HepG2 (cell line): Measurements from ENCODE around the gene CRTC2. TPM values are rescaled to one million over a fixed set of nuclear protein-coding genes. Genes with fewer than 3 reads are reported as not detected.
A peak's percentile ranks its signal among the peaks of the same experiment; 100 is the strongest.

Experiments used
- ARID4A ChIP-seq: sonication (generic); formaldehyde crosslinking; IDR thresholded peaks from 2 replicates; pipeline ENCODE4 v1.5.0; 2020; ENCODE audit warnings: mild to moderate bottlenecking, missing genetic modification reagents, borderline replicate concordance
- MXD1 ChIP-seq: sonication (generic); formaldehyde crosslinking; IDR thresholded peaks from 2 replicates; pipeline ENCODE4 v1.4.0; 2020; ENCODE audit warnings: mild to moderate bottlenecking, missing genetic modification reagents
- MXD4 ChIP-seq: IDR thresholded peaks from 2 replicates; pipeline ENCODE4 v1.6.1; 2016; ENCODE audit warnings: mild to moderate bottlenecking, missing biosample characterization, missing genetic modification reagents
- NR2F6 ChIP-seq, 2 experiments: IDR thresholded peaks; 2 replicates each; pipeline ENCODE4 v1.6.1; 2016; ENCODE audit warnings: antibody characterized with exemption in 1 of 2, mild to moderate bottlenecking in 1 of 2
- POGK ChIP-seq: sonication (generic); formaldehyde crosslinking; conservative IDR thresholded peaks from 2 replicates; pipeline ENCODE4 v1.8.0; 2022; ENCODE audit warnings: mild to moderate bottlenecking, moderate library complexity, missing genetic modification reagents
- PTBP1 ChIP-seq: fragments of 200-400 bp; formaldehyde crosslinking; IDR thresholded peaks from 2 replicates; pipeline ENCODE4 v1.6.1; 2018; ENCODE audit warnings: low read length, low read depth; ENCODE audit not compliant: poor library complexity, severe bottlenecking
- THAP9 ChIP-seq: sonication (generic); formaldehyde crosslinking; IDR thresholded peaks from 2 replicates; pipeline ENCODE4; 2020; ENCODE audit warnings: missing genetic modification reagents, mild to moderate bottlenecking, borderline replicate concordance
- ZBED4 ChIP-seq: sonication (generic); formaldehyde crosslinking; IDR thresholded peaks from 2 replicates; pipeline ENCODE4 v1.4.0; 2020; ENCODE audit warnings: missing genetic modification reagents, borderline replicate concordance
- ZNF33A ChIP-seq: sonication (generic); formaldehyde crosslinking; IDR thresholded peaks from 2 replicates; pipeline ENCODE4 v1.5.1; 2020; ENCODE audit warnings: missing genetic modification reagents, mild to moderate bottlenecking, moderate library complexity, borderline replicate concordance
- ZNF605 ChIP-seq: sonication (generic); formaldehyde crosslinking; IDR thresholded peaks from 2 replicates; pipeline ENCODE4 v1.8.0; 2022; ENCODE audit warnings: mild to moderate bottlenecking, missing genetic modification reagents
- ZNF788 ChIP-seq: sonication (generic); formaldehyde crosslinking; IDR thresholded peaks from 2 replicates; pipeline ENCODE4 v1.5.0; 2020; ENCODE audit warnings: mild to moderate bottlenecking, missing genetic modification reagents, borderline replicate concordance
- ZZZ3 ChIP-seq: sonication (generic); formaldehyde crosslinking; IDR thresholded peaks from 2 replicates; pipeline ENCODE4 v1.4.0; 2020; ENCODE audit warnings: missing genetic modification reagents, mild to moderate bottlenecking, borderline replicate concordance
- polyA plus RNA-seq, 8 experiments: library from polyadenylated mRNA; depleted of rRNA in 3 of 8; stranded (reverse) in 7 of 8; unstranded in 1 of 8; fragments of >200 nt; fragmentation: Illumina TruSeq in 4 of 8; extraction: Trizol in 4 of 8; gene quantifications; 2 replicates each; pipeline versions ENCODE4 v1.2.1 to v1.2.3, GENCODE V29; 2011 to 2016; ENCODE audit warnings: low read depth in 4 of 8, missing spikeins in 1 of 8, mixed read lengths in 1 of 8; ENCODE audit not compliant: insufficient read depth in 1 of 8
- total RNA-seq, 5 experiments: library from RNA; depleted of rRNA; stranded (reverse); fragments of >200 nt; fragmentation: Illumina TruSeq; extraction: Trizol; gene quantifications; 2 replicates each; pipeline ENCODE4 v1.2.3, GENCODE V29; 2016; ENCODE audit warnings: low read depth in 1 of 5

The CRTC2 gene
- total and polyA plus RNA-seq, 2 of the 13 experiments (the other 11 are each of a cell fraction or from before 2014, with no cell fraction given), result 6.1 to 26.7 TPM

GRCh38 chr1:153922972-153923925 is 35.2 kb downstream of the CRTC2 start, which contains the start of gene GATAD2B (continued):
- TF ChIP-seq ZBED4 (CRISPR knock-in tag) (0 out of 2 replicates have a peak, but pooled peaks have one; percentile 26), POGK (CRISPR knock-in tag) (0 out of 2 replicates have a peak, but pooled peaks have one; percentile 52), MXD4 (CRISPR knock-in tag) (peak; percentile 68; the same call in 1 of the 2 replicates), THAP9 (peak; percentile 72; the same call in 1 of the 2 replicates), ZZZ3 (CRISPR knock-in tag) (peak; percentile 74; the same call in 1 of the 2 replicates), PTBP1 (no peak), ZNF33A (CRISPR knock-in tag) (peak; percentile 88; the same call in 1 of the 2 replicates), ARID4A (peak; percentile 84), MXD1 (CRISPR knock-in tag) (no peak), NR2F6 (IDR thresholded peaks at IDR 0.05) (no peak; the same call in 1 of the 2 replicates), NR2F6 (CRISPR knock-in tag; IDR thresholded peaks at IDR 0.05) (peak; percentile 33; the same call in 1 of the 2 replicates), ZNF605 (peak; percentile 77), ZNF788 (CRISPR knock-in tag) (peak; percentile 66; the same call in 1 of the 2 replicates)
